Raji (cell line): ENCODE measurements around the gene SCYL1.

Experiments used
- POLR2A ChIP-seq: IDR thresholded peaks from 2 replicates; pipeline ENCODE4 v1.6.1; 2011; ENCODE audit warnings: low read depth, low read length, control low read depth; ENCODE audit not compliant: insufficient read depth

Gene SCYL1

GRCh38 chr11:65576232-65576866 lies 51.5 kb downstream of the SCYL1 start:
- TF ChIP-seq POLR2A: no peak

- TF ChIP-seq POLR2A: no peak
Observed at GRCh38 chr11:65576867-65577755, 52.2 kb downstream of the SCYL1 start.

GRCh38 chr11:65577756-65578109 lies 52.9 kb downstream of the SCYL1 start:
- no peak for TF ChIP-seq POLR2A

- no peak for TF ChIP-seq POLR2A
Observed at GRCh38 chr11:65578134-65578533, 53.3 kb downstream of the SCYL1 start.

GRCh38 chr11:65578667-65579066 lies 53.8 kb downstream of the SCYL1 start:
- no peak for TF ChIP-seq POLR2A

GRCh38 chr11:65579291-65579690 lies 54.4 kb downstream of the SCYL1 start:
- TF ChIP-seq POLR2A: no peak

GRCh38 chr11:65580031-65580692 lies 55.3 kb downstream of the SCYL1 start:
- no peak for TF ChIP-seq POLR2A

- TF ChIP-seq POLR2A: no peak
Observed at GRCh38 chr11:65580756-65581155, 55.9 kb downstream of the SCYL1 start.

GRCh38 chr11:65581928-65582327 lies 57.0 kb downstream of the SCYL1 start:
- TF ChIP-seq POLR2A: no peak

- no peak for TF ChIP-seq POLR2A
Observed at GRCh38 chr11:65583589-65583988, 58.7 kb downstream of the SCYL1 start.

GRCh38 chr11:65584106-65584505 lies 59.2 kb downstream of the SCYL1 start:
- TF ChIP-seq POLR2A: no peak

- TF ChIP-seq POLR2A: no peak
Observed at GRCh38 chr11:65584723-65585171, 59.9 kb downstream of the SCYL1 start.

- TF ChIP-seq POLR2A: no peak
Observed at GRCh38 chr11:65585396-65586246, 60.7 kb downstream of the SCYL1 start.

GRCh38 chr11:65586247-65586630 lies 61.4 kb downstream of the SCYL1 start:
- TF ChIP-seq POLR2A: no peak

GRCh38 chr11:65586676-65587075 lies 61.8 kb downstream of the SCYL1 start:
- TF ChIP-seq POLR2A: no peak
